Kasumi-1 (cell line): ENCODE measurements around the gene GAREM2.

Experiments
- DNase-seq, 2 experiments: peaks; one replicate each; lab custom pipeline; 2025; lab: John Stamatoyannopoulos, UW

GAREM2 gene

DNA sequence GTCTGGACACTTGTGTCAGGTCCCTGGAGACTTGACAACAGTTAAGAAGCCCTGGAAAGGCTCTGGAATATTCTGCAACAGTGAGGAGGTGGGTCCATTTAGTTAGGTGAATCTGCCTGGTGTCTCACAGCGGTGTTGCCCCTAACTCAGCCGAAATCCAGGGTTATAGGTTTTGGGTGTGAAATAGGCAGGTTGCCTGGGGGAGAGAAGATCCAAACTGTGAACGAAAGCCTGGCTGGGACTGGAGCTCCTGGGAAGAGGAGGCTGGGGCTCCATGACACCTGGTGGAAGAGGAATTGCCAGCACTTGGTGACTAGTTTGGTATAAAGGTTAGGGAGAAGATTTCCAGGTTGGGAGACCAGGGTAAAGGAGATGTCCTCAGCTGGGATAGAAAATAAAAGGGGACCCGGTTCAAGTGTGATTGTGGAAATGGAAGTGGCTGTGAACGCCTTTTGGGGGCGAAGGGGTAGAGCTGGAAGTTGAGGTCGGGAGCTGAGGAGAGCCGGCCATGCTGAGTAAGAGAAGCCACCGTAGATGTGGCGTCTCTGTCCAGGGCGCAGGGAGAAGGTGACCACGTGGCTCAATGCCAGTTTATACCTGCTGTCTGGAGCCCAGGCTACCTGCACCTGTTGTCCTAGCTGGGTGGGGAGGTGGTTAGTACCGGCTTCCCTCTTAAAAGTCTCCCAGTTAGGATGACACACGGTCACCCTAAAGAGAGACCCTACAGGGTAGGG, 3.0 kb upstream of the GAREM2 start:
- no peak for DNase-seq

DNA sequence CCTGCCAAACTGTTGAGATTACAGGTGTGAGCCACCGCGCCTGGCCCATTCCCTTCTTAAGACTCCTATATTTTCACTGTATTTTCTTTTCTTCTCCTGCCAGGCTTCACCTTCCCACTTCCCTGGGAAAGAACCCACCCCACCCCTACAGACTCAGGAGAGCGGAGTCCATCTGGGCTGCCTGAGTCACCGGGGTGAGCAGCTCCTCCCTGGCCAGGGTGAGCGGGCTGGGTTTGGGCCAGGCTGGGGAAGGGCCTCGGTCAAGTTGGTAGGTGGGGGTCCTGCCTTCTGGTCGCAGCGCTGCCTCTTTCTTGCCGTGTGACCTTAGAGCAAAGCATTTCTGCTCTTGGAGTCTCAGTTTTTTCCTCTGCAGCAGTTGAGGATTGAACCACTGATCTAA, 2.1 kb upstream of the GAREM2 start:
- no peak for DNase-seq

DNA sequence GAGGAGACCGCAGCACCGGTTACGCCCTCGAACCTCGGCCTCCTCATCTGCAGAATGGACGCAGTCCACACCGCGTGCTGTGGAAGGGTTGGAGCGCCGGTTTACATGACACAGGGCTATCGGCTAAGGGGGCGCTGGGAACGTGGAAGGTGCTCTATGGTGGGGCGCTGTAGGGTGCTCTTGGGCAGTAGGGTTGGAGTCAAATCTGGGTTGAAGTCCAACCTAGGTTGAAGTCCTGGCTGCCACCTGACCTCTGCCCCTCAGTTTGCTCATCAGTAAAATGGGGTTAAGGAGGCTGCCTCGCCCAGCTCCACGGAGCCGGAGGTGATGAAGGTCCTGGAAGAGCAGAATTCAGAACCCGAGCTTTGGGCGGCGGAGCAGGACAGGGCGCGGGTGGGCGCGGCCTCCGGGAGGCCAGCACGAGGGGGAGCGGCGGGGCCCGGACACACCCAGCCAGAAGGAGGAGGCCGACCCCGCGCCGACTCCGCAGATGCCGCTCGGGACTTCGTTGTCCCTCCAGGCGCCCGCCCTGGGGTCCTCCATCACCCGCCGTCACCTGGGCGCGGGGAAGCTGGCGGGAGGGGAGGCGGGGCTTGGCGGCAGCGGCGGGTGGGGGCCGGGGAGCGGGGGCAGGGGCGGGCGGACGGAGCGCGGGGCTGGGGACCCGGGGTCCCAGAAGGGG, 558 bp upstream of the GAREM2 start:
- no peak for DNase-seq

DNA sequence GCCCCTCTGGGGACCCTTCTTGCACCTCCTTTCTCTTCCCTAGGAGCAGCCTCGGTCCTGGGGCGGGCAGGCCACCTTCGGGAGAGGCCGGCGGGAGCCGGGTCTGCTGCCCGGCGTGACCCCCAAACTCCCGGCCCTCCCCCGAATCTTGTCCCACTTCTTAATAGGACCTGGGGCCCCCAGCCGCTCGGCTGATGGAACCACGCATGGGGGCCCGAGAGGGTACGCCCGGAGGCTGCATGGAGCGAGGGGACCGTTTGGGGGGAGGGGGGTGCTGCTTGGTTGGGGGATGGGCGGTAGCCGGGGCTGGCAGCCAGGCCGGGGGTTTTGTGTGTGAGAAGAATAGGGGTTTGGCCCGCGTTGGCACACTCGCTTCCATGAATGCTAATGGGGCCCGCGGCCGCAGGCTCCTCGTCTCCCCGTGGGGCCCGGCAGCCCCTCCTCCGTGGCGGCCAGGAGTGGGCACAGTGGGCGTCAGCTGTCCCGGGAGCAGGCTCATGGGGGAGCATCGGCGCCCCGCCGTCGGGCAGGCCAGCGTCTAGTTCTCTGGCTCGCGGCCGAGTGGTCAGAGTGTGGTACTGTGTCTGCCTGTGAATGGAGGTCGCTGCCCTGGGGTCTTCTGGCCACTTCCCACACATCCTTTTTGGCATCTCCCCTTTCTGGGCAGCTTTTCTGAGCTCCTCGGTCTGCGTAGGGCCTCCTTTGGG, 1.0 kb downstream of the GAREM2 start:
- DNase-seq: no peak

DNA sequence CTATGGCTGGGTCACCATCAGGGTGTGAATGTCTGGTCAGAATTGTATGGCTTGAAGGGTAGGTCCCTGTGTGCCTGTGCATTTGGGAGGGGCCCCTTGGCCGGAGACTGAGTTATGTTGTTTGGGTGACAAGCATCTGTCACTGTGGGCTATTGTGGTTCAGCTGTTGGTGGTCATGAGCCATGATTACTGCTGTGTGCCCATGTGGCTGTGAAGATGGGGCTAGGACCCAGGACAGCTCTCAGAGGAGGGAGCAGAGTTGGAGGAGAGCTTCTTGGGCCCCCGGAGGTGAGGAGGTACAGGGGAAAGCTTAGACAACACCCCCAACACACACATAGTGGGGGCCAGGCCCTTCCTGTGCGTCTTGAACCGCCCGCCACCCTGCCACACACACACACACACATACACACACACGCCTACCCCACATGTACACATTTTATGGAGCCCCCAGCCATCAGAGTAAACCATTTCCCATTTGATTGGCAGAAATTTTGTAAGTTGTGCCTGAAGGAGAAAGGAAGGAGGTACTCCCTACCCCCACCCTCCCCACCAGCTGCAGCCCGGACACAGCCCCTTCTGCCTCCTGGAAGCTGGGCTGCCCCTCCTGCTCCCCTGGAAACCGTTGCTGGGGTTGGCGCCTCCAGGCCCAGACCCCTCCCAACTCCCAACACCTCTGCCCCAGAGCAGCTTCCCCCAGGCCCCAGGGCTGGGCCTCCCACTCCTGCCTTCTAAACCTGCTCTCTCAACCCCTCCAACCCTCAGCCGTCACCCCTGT, 2.0 kb downstream of the GAREM2 start:
- DNase-seq: no peak

DNA sequence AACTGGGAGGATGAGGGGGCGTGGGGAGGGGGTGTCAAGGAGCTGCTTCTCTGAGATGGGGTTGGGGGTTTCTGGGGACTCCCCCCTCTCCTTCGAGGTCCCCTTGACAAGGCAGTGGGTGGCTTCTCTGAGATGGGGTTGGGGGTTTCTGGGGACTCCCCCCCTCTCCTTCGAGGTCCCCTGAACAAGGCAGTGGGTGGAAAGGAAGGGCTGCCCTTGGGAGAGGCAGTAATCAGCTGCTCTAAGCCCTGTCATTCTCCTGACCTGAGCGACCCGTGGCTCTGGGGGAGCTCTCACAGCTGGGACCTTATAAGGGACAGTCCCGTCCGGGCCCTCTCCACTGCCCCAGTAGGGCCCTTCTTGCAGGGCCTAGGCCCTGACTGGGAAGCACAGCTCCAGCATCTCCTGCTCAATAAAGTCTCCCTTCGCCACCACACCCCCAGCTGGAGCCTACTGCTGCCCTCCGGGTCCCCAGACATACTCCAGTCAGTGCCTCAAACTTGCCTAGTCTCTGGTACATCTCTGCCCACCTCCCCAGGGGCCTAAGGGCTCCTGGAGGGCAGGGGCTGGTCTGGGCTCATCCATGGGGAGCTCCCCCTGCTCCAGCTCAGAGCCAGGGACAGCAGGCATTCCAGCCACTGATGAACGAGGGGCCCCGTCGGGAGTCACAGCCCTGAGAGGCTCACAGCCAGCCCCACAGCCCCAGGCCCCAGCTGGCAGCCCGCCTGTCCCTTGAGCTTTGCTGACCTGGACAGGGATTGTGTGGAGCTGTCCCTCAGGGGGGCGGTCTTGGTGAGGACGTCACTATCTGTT, 2.8 kb downstream of the GAREM2 start:
- DNase-seq: no peak

DNA sequence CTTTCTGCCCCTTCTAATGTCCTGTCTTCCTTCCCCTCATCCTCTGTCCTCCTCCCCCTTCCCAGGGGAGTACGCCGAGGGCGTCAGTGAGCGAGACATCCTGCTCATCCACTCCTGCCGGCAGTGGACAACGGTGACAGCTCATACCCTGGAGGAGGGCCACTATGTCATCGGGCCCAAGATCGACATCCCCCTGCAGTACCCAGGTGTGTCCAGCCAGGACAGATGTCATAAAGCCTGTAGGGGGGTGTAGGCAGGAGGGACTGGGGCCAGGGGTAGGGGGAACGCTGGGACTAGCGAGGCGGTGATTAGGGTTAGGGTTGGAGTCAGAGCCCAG, 3.4 kb downstream of the GAREM2 start:
- DNase-seq: no peak

DNA sequence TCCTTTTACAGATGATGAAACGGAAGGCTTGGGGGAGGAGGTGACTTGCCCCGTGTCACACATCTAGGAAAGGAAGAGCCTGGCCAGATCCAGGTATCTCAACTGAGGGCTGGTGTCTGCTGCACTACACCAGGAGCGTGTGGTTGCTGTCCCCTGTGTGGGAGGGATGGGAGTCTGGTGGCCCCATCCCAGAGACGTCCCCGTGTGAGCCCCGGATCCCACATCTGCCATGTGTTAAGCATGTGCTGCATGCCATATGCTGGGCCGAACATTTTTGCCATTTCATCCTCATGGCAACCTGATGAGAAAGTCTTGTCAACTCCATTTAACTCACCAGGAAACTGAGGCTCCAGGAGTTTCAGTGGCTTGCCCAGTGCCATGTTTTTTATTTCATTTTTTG, 4.2 kb downstream of the GAREM2 start:
- no peak for DNase-seq

DNA sequence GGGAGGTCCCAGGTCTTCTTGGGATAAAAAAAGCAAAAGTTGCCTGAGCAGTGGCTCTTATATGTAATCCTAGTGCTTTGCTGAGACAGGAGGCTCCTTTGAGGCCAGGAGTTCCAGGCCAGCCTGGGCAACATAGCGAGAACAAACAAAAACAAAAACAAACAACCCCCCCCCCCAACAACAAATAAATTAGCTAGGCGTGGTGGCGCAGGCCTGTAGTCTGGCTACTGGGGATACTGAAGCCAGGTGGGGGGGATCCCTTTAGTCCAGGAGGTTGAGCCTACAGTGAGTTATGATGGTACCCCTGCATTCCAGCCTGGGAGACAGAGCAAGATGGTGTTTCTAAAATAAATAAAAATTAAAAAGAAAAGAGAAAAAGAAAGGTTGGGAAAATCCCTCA, 5.4 kb downstream of the GAREM2 start:
- DNase-seq: no peak

DNA sequence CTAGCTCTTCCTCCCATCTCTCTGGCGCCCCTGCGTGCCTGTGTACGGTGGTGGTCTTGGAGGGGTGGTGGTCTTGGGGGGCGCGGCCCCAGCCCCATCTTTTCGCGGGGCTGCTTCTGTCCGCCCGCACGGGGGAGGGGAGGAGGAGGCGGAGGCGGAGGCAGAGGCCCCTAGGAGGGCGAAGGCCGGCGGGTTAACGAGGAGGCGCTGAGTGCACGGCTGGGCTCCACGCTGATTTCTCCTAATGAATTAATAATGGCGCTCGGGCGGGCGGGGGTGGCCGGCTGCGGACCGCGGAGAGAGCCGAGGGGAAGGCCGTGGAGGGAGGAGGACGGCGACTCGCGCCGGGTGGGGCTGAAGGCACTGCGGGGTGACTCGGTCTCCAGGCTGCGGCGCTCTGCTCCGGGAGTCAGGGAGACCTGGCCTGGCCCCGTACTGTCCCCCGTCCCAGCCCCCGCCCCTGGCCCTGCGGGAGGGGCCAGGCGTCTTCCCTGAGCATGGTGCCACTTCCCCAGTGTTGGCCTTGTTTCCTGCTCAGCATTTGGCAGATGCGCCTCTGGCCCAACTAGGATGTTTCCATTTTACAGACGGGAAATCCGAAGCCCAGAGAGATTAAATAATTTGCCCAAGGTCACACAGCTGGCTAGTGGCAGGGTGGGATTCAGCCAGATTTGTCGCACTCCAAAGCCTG, 6.0 kb downstream of the GAREM2 start:
- peak; percentile 29 to 69 for DNase-seq

DNA sequence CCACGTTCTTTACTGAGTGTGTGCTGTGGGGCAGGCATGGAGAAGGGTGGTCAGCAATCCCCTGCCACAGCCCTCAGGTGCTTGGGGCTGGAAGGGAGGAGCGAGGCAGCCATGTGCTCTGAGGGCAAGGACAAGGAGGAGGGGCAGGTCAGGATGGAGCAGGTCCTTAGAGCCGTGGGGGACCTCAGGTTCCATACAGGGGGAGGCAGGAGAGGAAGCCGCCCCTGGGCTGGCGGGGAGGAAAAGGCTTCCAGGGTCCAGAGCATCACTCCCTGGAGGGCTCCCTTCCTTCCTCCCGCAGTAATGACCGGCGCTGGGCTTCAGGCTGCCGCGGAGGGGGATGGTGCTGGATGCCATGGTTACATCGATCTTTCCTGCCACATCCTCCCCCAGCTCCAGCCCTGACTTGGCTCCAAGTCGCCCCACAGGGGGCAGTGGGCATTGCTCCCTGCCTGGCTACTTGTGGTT, 6.6 kb downstream of the GAREM2 start:
- no peak for DNase-seq

DNA sequence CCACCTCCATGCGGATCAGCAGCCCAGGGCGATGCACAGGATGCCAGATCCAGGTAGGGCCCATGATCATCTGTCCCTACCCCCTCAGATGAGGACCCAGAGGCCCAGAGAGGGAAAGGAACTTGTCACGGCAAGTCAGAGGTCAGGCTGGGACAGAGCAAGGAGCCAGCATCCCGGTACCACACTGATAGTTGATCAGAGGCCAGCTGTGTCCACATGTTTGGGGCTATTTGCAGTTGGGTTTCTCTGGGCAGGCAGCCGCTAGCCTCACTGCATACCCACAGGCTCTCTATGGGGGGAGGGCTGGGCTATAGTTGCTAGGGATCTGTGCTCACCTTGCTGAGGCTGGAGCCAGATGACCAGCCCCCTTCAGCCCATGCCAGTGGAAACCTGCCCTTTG, 9.6 kb downstream of the GAREM2 start:
- no peak for DNase-seq

DNA sequence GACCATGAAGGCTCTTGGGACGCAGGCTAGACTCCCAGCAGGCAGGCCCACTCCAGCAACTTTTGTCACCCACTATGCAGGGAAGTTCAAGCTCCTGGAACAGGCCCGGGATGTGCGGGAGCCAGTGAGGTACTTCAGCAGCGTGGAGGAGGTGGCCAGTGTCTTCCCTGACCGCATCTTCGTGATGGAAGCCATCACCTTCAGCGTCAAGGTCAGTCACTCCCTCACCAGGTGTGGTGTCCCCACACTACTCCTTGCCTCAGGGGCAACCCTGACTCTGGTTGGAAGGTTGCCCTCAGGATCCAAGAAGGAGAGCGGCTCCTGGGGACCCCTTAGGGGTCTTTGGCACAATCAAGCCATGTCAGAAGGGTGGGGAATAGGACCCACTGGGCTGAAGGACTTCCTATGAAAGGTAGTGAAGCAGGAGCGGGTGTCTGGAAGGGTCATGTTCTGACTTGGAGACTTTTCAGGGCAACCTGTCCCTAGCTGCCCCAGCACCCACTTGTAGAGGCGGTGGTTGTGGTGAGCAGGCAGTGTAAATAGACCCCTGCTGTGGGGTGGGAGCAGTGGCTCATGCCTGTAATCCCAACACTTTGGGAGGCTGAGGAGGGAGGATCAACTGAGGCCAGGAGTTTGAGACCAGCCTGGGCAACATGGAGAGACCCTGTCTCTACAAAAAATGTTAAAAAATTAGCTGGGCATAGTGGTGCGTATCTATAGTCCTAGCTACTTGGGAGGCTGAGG, 10.2 kb downstream of the GAREM2 start:
- DNase-seq: no peak

DNA sequence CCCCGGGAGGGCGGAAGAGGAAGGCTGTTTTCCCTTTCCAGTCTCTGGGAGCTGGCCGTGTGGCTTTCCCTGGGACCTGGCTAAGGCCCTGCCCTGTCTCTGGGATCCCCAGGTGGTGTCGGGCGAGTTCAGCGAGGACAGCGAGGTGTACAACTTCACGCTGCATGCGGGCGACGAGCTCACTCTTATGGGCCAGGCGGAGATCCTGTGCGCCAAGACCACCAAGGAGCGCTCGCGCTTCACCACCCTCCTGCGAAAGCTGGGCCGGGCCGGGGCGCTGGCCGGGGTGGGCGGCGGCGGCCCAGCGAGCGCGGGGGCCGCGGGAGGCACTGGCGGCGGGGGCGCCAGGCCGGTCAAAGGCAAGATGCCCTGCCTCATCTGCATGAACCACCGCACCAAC, 11.2 kb downstream of the GAREM2 start:
- DNase-seq: no peak

DNA sequence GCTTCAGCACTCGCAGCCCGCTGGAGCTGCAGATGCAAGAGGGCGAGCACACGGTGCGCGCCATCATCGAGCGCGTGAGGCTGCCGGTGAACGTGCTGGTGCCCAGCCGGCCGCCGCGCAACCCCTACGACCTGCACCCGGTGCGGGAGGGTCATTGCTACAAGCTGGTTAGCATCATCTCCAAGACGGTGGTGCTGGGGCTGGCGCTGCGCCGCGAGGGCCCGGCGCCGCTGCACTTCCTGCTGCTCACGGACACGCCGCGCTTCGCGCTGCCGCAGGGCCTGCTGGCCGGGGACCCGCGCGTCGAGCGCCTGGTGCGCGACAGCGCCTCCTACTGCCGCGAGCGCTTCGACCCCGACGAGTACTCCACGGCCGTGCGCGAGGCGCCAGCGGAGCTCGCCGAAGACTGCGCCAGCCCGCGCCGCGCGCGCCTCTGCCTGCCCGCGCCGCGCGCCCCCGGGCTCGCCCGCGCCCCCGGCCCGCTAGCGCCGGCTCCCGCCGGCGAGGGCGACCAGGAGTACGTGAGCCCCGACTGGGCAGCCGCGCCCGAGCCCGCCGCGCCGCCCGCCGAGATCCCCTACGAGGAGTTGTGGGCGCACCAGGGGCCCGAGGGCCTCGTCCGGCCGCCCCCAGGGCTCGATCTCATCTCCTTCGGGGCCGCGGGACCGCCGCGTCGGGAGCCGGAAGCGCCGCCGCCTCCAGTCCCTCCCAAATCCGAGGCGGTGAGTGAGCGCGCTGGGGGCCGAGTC, 11.8 kb downstream of the GAREM2 start:
- DNase-seq: peak; percentile 52 to 78

DNA sequence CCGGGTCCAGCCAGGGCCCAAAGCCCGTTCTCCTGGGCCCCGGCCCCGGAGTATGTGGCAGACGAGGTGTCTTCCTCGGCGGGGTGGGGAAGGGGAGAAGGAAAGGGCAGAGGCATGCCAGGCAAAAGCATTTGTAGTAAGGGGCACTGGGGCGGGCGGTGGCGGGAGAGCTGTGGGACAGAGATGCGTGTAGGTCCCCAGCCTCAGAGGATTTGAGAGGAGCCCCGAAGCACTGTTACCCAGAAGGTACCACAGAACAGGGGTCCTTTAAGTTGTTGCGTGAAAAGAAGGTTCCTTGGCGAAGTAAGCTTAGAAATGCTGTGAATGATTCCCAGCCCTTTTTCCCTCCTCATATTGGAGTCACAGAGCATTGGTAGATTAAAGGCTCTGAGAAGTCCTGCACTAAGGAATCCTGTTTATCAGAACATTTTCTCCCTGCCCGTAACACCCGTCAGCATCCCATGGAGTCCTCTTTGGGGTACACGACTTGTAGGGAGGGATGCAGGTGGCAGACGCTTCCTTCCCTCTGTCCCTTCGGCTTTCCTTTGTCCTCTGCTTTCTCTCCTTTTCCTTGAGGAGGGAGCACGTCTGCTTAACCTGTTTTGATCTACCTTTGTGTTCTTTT, 12.5 kb downstream of the GAREM2 start:
- no peak for DNase-seq

DNA sequence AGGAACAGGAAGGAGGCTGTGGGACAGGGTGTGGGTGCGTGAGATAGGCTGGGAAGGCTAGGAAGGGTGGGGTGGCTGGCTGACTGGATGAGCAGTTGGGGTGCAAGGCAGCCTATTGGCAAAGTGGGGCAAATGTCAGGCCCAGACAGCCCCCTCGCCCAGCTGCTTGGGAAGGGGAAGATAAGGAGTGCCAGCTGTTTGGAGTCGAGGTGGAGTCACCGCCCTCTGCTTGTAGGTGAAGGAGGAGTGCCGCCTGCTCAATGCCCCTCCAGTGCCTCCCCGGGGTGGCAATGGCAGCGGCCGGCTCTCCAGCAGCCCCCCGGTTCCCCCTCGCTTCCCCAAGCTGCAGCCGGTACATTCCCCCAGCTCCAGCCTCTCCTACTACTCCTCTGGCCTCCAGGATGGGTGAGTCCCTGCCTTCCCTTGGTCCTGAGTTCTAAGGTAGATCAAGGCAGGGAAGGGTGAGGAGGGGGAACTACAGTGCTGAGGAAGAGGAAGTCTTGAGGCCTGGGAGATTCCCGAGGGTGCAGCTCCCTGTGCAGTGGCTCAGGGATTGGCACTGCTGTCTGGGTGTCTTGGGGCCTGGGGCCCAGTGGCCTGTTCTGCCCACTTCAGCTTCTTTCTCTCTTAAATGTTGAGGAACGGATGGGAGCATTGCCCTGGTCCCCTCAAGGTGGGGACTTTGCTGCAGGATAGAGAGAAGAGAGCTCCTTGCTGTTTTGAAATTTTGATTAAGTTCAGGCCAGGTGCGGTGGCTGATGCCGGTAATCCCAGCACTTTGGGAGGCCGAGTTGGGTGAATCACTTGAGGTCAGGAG, 13.3 kb downstream of the GAREM2 start:
- DNase-seq: no peak

DNA sequence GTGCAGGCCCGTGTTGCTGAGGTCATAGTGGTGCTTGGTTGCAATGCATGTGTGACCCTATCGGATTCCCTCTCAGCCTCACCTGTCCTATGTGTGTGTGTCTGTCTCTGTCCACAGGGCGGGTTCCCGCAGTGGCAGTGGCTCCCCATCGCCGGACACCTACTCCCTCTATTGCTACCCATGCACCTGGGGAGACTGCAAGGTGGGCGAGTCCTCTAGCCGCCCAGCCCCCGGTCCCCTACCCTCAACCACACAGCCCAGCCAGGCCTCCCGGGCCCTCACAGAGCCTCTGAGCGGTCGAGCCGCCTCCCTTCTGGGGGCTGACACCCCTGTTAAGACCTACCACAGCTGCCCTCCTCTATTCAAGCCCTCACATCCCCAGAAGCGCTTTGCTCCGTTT, 14.2 kb downstream of the GAREM2 start:
- no peak for DNase-seq
